ENCODE results near the gene GABARAP.

DNA sequence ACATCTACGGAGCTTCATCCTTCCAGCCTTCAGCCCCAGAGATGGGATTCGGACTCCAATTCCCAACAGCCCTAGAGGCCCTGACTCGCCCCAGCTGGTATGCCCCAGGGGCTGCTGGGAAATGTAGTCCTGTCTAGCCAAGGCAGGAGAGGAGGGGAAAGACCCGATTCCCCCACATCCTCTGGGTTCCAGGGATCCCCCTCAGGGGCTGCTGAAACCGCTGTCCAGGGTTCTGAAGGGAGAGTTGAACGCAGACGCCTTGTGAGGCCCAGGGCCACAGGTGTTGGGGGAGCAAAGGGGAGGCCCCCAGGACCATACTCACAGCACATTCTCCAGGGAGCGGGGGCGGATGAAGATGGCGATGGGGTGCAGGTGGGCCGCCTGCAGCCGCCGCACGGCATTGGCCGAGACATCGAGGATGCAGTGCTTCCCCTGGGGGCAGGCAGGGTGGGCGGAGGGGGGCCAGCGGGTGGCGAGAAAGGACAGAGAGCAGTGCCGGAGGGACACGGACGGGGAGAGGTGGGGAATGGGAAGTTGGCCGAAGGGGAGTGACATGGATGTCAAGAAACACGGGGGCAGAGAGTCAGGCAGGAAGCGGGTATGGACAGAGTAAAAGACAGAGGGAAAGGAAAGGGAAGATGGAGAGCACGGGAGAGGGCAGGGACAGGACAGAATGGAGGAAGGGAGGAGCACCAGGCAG, 50.5 kb downstream of the GABARAP start:
- TF ChIP-seq POLR2AphosphoS5 (IDR thresholded peaks at IDR 0.05; ENCODE audit: low read depth, low read length) = no peak
- TF ChIP-seq TAF1 (IDR thresholded peaks at IDR 0.05; ENCODE audit: low read depth, low read length) = no peak
- TF ChIP-seq POLR2A (IDR thresholded peaks at IDR 0.05; ENCODE audit: low read depth, low read length) = no peak
- TF ChIP-seq SPI1 (IDR thresholded peaks at IDR 0.05; ENCODE audit: low read depth, low read length) = no peak
- TF ChIP-seq PAX5 (IDR thresholded peaks at IDR 0.05; ENCODE audit: insufficient read depth, low read length, severe bottlenecking) = no peak

Data from GM12891 (cell line).